Calu3 (cell line): Measurements from ENCODE around the gene MAGI1. TPM values are rescaled to one million over a fixed set of nuclear protein-coding genes. Genes with fewer than 3 reads are reported as not detected.
A peak's percentile ranks its signal among the peaks of the same experiment; 100 is the strongest.

Experiments used
- BruUV-seq: library from RNA; stranded (reverse); fragments of 400-500 nt; replicated peaks from 2 replicates; lab custom pipeline; 2021; lab: Mats Ljungman, UMichigan
- CTCF ChIA-PET: fragments of 300-600 bp; sonication (Branson Sonifier 250); formaldehyde crosslinking; loops from one replicate; lab custom pipeline; 2022; ENCODE audit warnings: antibody characterized with exemption; lab: Charles Lee
- DNase-seq: peaks from one replicate; pipeline ENCODE4 v3.0.0; 2022
- H3K27ac Mint-ChIP-seq: one replicate; pipeline ENCODE4 v1.8.0; 2022; ENCODE audit warnings: mixed read lengths; ENCODE audit not compliant: unreplicated experiment
- H3K27me3 Mint-ChIP-seq: one replicate; pipeline ENCODE4 v1.8.0; 2022; ENCODE audit warnings: mixed read lengths; ENCODE audit not compliant: unreplicated experiment
- H3K36me3 Mint-ChIP-seq: one replicate; pipeline ENCODE4 v1.8.0; 2022; ENCODE audit warnings: mild to moderate bottlenecking, moderate library complexity, mixed read lengths; ENCODE audit not compliant: insufficient read depth, unreplicated experiment
- H3K4me1 Mint-ChIP-seq: one replicate; pipeline ENCODE4 v1.8.0; 2022; ENCODE audit warnings: mild to moderate bottlenecking, low read depth, mixed read lengths; ENCODE audit not compliant: unreplicated experiment
- H3K4me3 Mint-ChIP-seq: one replicate; pipeline ENCODE4 v1.8.0; 2022; ENCODE audit warnings: mild to moderate bottlenecking, low read depth, moderate library complexity, mixed read lengths; ENCODE audit not compliant: unreplicated experiment
- H3K9me3 Mint-ChIP-seq: one replicate; pipeline ENCODE4 v1.8.0; 2022; ENCODE audit warnings: low read depth, mixed read lengths; ENCODE audit not compliant: unreplicated experiment
- CTCF ChIP-seq: fragments of 200-600 bp; IDR thresholded peaks from one replicate; pipeline ENCODE4 v1.8.0; 2022; ENCODE audit warnings: antibody characterized with exemption; ENCODE audit not compliant: unreplicated experiment
- intact Hi-C: fragments of 100-400 bp; cut with micrococcal nuclease; formaldehyde crosslinking; loops from one replicate; pipeline ENCODE4 v1.10.0; 2022; ENCODE audit not compliant: unreplicated experiment
- total RNA-seq: library from RNA; stranded (reverse); gene quantifications from 2 replicates; pipeline ENCODE4 v1.2.3, GENCODE V29; 2022

The MAGI1 gene
- total RNA-seq, 1 experiment from 2014 or later = 76.4 TPM

GRCh38 chr3:65930648-65931047 is 108.1 kb downstream of the MAGI1 start:
- Mint-ChIP-seq H3K4me1 (peaks cover 44% of the 10 kb centered on the region), H3K9me3 (peaks cover 4% of the 10 kb centered on the region), H3K27me3 (no peaks in the 10 kb centered on the region), H3K36me3 (peaks cover 22% of the 10 kb centered on the region), H3K27ac (no peak overlapping the region), H3K4me3 (no peak overlapping the region)
- BruUV-seq = no TSS peak
- intact Hi-C loops = no loop called here
- CTCF ChIA-PET = no interaction called here
- no peak for DNase-seq
- no peak for TF ChIP-seq CTCF

- intact Hi-C loops = loop anchor here (1.0 to 10.0 kb wide), 2 partner anchors 25 to 107 kb away; partner anchors contain the start of gene MAGI1
- BruUV-seq = no TSS peak
- Mint-ChIP-seq H3K27me3 (no peaks in the 10 kb centered on the region), H3K36me3 (peaks cover 22% of the 10 kb centered on the region), H3K4me3 (peak overlapping the region; percentile 65), H3K9me3 (no peaks in the 10 kb centered on the region), H3K27ac (peak overlapping the region; percentile 93), H3K4me1 (peaks cover 55% of the 10 kb centered on the region)
- DNase-seq = peak; percentile 58
- TF ChIP-seq CTCF = no peak
- CTCF ChIA-PET = interaction anchor here (0.5 to 2.1 kb wide), 5 partner anchors 9 to 202 kb away, joined by 3 to 10 read pairs (median 3); no protein-coding TSS in a partner anchor
These were observed 110.6 kb downstream of the MAGI1 start for GRCh38 chr3:65928110-65928509.

GRCh38 chr3:65927576-65927975 is 111.1 kb downstream of the MAGI1 start:
- peak; percentile 69 for DNase-seq
- TF ChIP-seq CTCF = no peak
- peak overlapping the region; percentile 65 for H3K4me3 Mint-ChIP-seq
- H3K36me3 Mint-ChIP-seq = peaks cover 22% of the 10 kb centered on the region
- H3K9me3 Mint-ChIP-seq = no peaks in the 10 kb centered on the region
- CTCF ChIA-PET = interaction anchor here (0.5 to 2.1 kb wide), 5 partner anchors 9 to 203 kb away, joined by 3 to 10 read pairs (median 3); no protein-coding TSS in a partner anchor
- H3K27me3 Mint-ChIP-seq = no peaks in the 10 kb centered on the region
- peaks cover 60% of the 10 kb centered on the region for H3K4me1 Mint-ChIP-seq
- intact Hi-C loops = loop anchor here (10.0 kb wide), 1 partner anchor 107 kb away; the partner anchor contains the start of gene MAGI1
- no TSS peak for BruUV-seq
- H3K27ac Mint-ChIP-seq = peak overlapping the region; percentile 93

- Mint-ChIP-seq H3K4me3 (peak overlapping the region; percentile 42), H3K27me3 (no peaks in the 10 kb centered on the region), H3K36me3 (peaks cover 15% of the 10 kb centered on the region), H3K4me1 (peaks cover 68% of the 10 kb centered on the region), H3K9me3 (no peaks in the 10 kb centered on the region), H3K27ac (peak overlapping the region; percentile 79)
- DNase-seq = no peak
- intact Hi-C loops = loop anchor here (10.0 kb wide), 1 partner anchor 109 kb away; the partner anchor contains the start of gene MAGI1
- no peak for TF ChIP-seq CTCF
- no TSS peak for BruUV-seq
- CTCF ChIA-PET = no interaction called here
These were observed 113.3 kb downstream of the MAGI1 start for GRCh38 chr3:65925254-65925954.
